Endometrial microvascular endothelial cells (primary cell): ENCODE data around the gene ZDHHC15. TPM values are rescaled to one million over a fixed set of nuclear protein-coding genes. Genes with fewer than 3 reads are reported as not detected.

Source experiments
- in situ Hi-C: cut with HindIII; loops from 2 replicates; pipeline ENCODE4 v1.10.0; 2017; ENCODE audit warnings: low sequenced_read_pairs, low pct_unique_long_range_greater_than_20kb; ENCODE audit errors: inconsistent ontology term
- total RNA-seq: library from RNA; depleted of rRNA; stranded (reverse); fragments of >200 nt; gene quantifications from one replicate; pipeline ENCODE4 v1.2.3, GENCODE V29; 2015; ENCODE audit errors: inconsistent ontology term

Gene ZDHHC15
- total RNA-seq, 1 donor from 2014 or later, result not detected

DNA sequence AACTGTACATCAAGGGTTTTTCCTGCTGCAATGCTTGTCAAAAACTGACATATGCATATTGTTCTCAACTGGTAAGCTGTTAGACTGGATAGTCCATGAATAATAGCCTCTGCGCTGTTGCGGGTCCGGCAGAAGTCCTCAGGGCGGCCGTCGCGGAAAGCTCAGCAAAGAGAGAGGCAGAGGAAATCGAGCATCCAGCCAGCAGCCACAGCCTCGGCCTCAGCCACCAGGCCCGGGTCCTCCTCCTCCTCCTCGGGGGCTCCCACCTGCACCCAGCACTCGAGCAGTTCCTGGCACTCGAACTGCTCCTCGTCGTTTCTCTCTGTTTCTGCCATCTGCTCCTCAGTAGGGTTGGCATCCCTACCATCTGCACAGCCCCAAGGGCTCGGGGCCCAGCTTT is 195.2 kb downstream of the ZDHHC15 start:
- in situ Hi-C loops, result no loop called here

Other genes starting within 250 kb of the ZDHHC15 start
- gene UPRT, start 249.0 kb downstream of the ZDHHC15 start, total RNA-seq, result 13.8 TPM